K562 (cell line): ENCODE results near the gene PLXDC2. TPM values are rescaled to one million over a fixed set of nuclear protein-coding genes. Genes with fewer than 3 reads are reported as not detected.

Source experiments
- ATAC-seq: fragments of 200-7000 bp; cut with Tn5 transposase; 3 replicates; pipeline ENCODE4 v1.9.1; 2020; ENCODE audit warnings: moderate library complexity
- BruUV-seq: library from RNA; stranded (reverse); fragments of 400-500 nt; replicated peaks from 2 replicates; lab custom pipeline; 2021; lab: Mats Ljungman, UMichigan
- CTCF ChIA-PET: fragments of 300-600 bp; formaldehyde crosslinking; extraction: SDS; loops from one replicate; lab custom pipeline; 2021; ENCODE audit warnings: low intra/inter-chr PET ratio; lab: Yijun Ruan, JAX
- POLR2A ChIA-PET: fragments of 300-600, 350-650 bp; sonication (Branson Sonifier 250); formaldehyde crosslinking; extraction: SDS; loops from one replicate; lab custom pipeline; 2021; ENCODE audit warnings: antibody characterized with exemption, inconsistent platforms; lab: Yijun Ruan, JAX
- DNase-seq, 4 experiments: peaks; one replicate each; pipeline versions ENCODE4 v3.0.0 to v3.0.0-alpha.2; 2011 to 2018; ENCODE audit warnings: low spot score in 3 of 4, mixed read lengths in 3 of 4; ENCODE audit errors: extremely low read depth in 1 of 4
- FAIRE-seq: peaks from 2 replicates; lab custom pipeline; 2011; peaks lifted over from hg19 to GRCh38; lab: Jason Lieb, UNC
- H2AFZ ChIP-seq: 2 replicates; pipeline ENCODE4 v1.6.0; 2011; ENCODE audit warnings: low read depth, low read length, control low read depth, inconsistent platforms
- H3K27ac ChIP-seq: fragments of 200-600 bp; 3 replicates; pipeline ENCODE4 v1.8.0; 2011; ENCODE audit warnings: low read depth, mild to moderate bottlenecking, control low read depth, inconsistent platforms, low read length, moderate library complexity, mixed read lengths; ENCODE audit errors: extremely low read depth
- H3K27me3 ChIP-seq, 2 experiments: fragments of 300-600 bp in 1 of 2; 2 replicates in 1 of 2; 3 replicates in 1 of 2; pipeline versions ENCODE4 v1.6.0 to v1.8.0; 2011; ENCODE audit warnings: inconsistent platforms in 2 of 2, low read length in 2 of 2, mild to moderate bottlenecking in 1 of 2, mixed read lengths in 1 of 2, moderate library complexity in 1 of 2; ENCODE audit not compliant: control insufficient read depth in 2 of 2, insufficient read depth in 2 of 2
- H3K36me3 ChIP-seq: fragments of 300-600 bp; 3 replicates; pipeline ENCODE4 v1.8.0; 2011; ENCODE audit warnings: mild to moderate bottlenecking, low read length, inconsistent platforms; ENCODE audit not compliant: control insufficient read depth, insufficient read depth
- H3K4me1 ChIP-seq, 2 experiments: fragments of 200-600 bp in 1 of 2; replicated peaks in 1 of 2; 2 replicates in 1 of 2; 3 replicates in 1 of 2; pipeline versions ENCODE4 v1.5.1 to v1.8.0; 2011; ENCODE audit warnings: inconsistent platforms in 2 of 2, low read length in 2 of 2, mild to moderate bottlenecking in 1 of 2, mixed read lengths in 1 of 2, moderate library complexity in 1 of 2; ENCODE audit not compliant: control insufficient read depth in 2 of 2, insufficient read depth in 2 of 2
- H3K4me2 ChIP-seq: 2 replicates; pipeline ENCODE4 v1.6.1; 2011; ENCODE audit warnings: low read length, control low read depth, inconsistent platforms, mixed read lengths; ENCODE audit not compliant: insufficient read depth
- H3K4me3 ChIP-seq: fragments of 200-600 bp; sonication (generic), shearing (Covaris generic); 2 replicates; pipeline ENCODE4 v1.5.1; 2016; ENCODE audit warnings: control low read depth, inconsistent platforms
- H3K79me2 ChIP-seq: fragments of 200-600 bp; 3 replicates; pipeline ENCODE4 v1.8.0; 2011; ENCODE audit warnings: low read length, inconsistent platforms; ENCODE audit not compliant: control insufficient read depth, insufficient read depth
- H3K9ac ChIP-seq, 2 experiments: 2 replicates each; pipeline versions ENCODE4 v1.6.0 to v1.6.1; 2011; ENCODE audit warnings: low read depth in 2 of 2, low read length in 2 of 2, control low read depth in 1 of 2, inconsistent platforms in 1 of 2, mild to moderate bottlenecking in 1 of 2, mixed read lengths in 1 of 2; ENCODE audit not compliant: insufficient read depth in 1 of 2
- H3K9me1 ChIP-seq: one replicate; pipeline ENCODE4 v1.6.0; 2011; ENCODE audit warnings: inconsistent platforms, mild to moderate bottlenecking, low read length, moderate library complexity; ENCODE audit not compliant: control insufficient read depth, insufficient read depth
- H3K9me3 ChIP-seq: replicated peaks from 2 replicates; pipeline ENCODE4 v1.5.1; 2011; ENCODE audit warnings: low read depth, low read length, inconsistent platforms; ENCODE audit not compliant: control insufficient read depth, insufficient read depth
- H4K20me1 ChIP-seq: replicated peaks from 2 replicates; pipeline ENCODE4 v1.6.1; 2011; ENCODE audit warnings: low read length, inconsistent platforms, mixed read lengths; ENCODE audit not compliant: control insufficient read depth, insufficient read depth
- ARID1B ChIP-seq: fragments of 450-650 bp; IDR thresholded peaks from 2 replicates; pipeline ENCODE4 v1.6.1; 2016; ENCODE audit warnings: antibody characterized with exemption, mild to moderate bottlenecking, inconsistent platforms
- EHMT2 ChIP-seq: fragments of 450-650 bp; IDR thresholded peaks from 2 replicates; pipeline ENCODE4 v1.6.1; 2018; ENCODE audit warnings: antibody characterized with exemption
- GABPB2 ChIP-seq: fragments of 250-450 bp; sonication (Bioruptor Pico); conservative IDR thresholded peaks from 2 replicates; pipeline ENCODE4 v1.5.1; 2021; ENCODE audit warnings: mild to moderate bottlenecking
- HNRNPUL1 ChIP-seq: fragments of 200-400 bp; formaldehyde crosslinking; IDR thresholded peaks from 2 replicates; pipeline ENCODE4 v1.6.1; 2017; ENCODE audit warnings: low read length
- KAT7 ChIP-seq: sonication (generic); formaldehyde crosslinking; IDR thresholded peaks from 2 replicates; pipeline ENCODE4 v1.8.0; 2022; ENCODE audit warnings: missing genetic modification reagents, mild to moderate bottlenecking, borderline replicate concordance
- MTA1 ChIP-seq: fragments of 450-650 bp; IDR thresholded peaks from 2 replicates; pipeline ENCODE4 v1.6.1; 2017; ENCODE audit warnings: borderline replicate concordance
- NR2F6 ChIP-seq: fragments of 450-650 bp; formaldehyde crosslinking; IDR thresholded peaks from 2 replicates; pipeline ENCODE4 v1.4.0; 2020; ENCODE audit warnings: mild to moderate bottlenecking
- PHB ChIP-seq: fragments of 250-450 bp; sonication (Bioruptor Pico); IDR thresholded peaks from 2 replicates; pipeline ENCODE4 v1.5.0; 2021
- RCOR1 ChIP-seq, 2 experiments: IDR thresholded peaks; 2 replicates each; pipeline ENCODE4 v1.6.1; 2012; ENCODE audit warnings: low read depth in 2 of 2, low read length in 2 of 2, borderline replicate concordance in 1 of 2, improper control_type of control experiment in 1 of 2
- ZNF324 ChIP-seq: fragments of 250-450 bp; sonication (Bioruptor Pico); IDR thresholded peaks from 2 replicates; pipeline ENCODE4 v1.4.0; 2020; ENCODE audit warnings: mild to moderate bottlenecking
- ZNF586 ChIP-seq: fragments of 450-650 bp; formaldehyde crosslinking; conservative IDR thresholded peaks from 2 replicates; pipeline ENCODE4 v1.4.0; 2020; ENCODE audit warnings: mild to moderate bottlenecking, moderate library complexity
- ZNF764 ChIP-seq: fragments of 250-450 bp; sonication (Bioruptor Pico); IDR thresholded peaks from 2 replicates; pipeline ENCODE4 v1.4.0; 2020; ENCODE audit warnings: low read depth, mild to moderate bottlenecking, moderate library complexity
- WGBS: fragments of 100-300 bp; shearing (Covaris generic); methylation state at CpG from one replicate; pipeline ENCODE4 v1.1.6; 2016; ENCODE audit warnings: low coverage, mixed read lengths; ENCODE audit not compliant: insufficient coverage; ENCODE audit errors: missing lambda C conversion rate; 5-methylcytosine and 5-hydroxymethylcytosine counted together
- in situ Hi-C: fragments of 300-500 bp; cut with MboI; formaldehyde crosslinking; loops from 4 replicates; pipeline ENCODE4 v1.15.0; 2018; ENCODE audit warnings: inconsistent platforms, mixed read lengths
- intact Hi-C: fragments of 100-400 bp; cut with micrococcal nuclease; formaldehyde crosslinking; loops from 2 replicates; pipeline ENCODE4 v1.14.2; 2022
- polyA plus RNA-seq, 8 experiments: library from polyadenylated mRNA; depleted of rRNA in 4 of 8; stranded (reverse) in 5 of 8; unstranded in 3 of 8; fragments of >200 nt; fragmentation: Nextera tagmentation in 2 of 8; fragmentation: Illumina TruSeq in 1 of 8; extraction: Ambion mirVana in 2 of 8; extraction: Trizol in 1 of 8; gene quantifications; 2 replicates each; pipeline versions ENCODE4 v1.2.1 to v1.2.3, GENCODE V29; 2011 to 2014; ENCODE audit warnings: inconsistent platforms in 1 of 8, missing spikeins in 1 of 8
- total RNA-seq, 7 experiments: library from RNA; depleted of rRNA in 6 of 7; stranded (reverse); fragments of >200 nt in 6 of 7; fragmentation: Illumina TruSeq in 2 of 7; extraction: Trizol in 2 of 7; gene quantifications; 2 replicates each; pipeline versions ENCODE4 v1.2.1 to v1.2.3, GENCODE V29; 2011 to 2021; ENCODE audit warnings: low replicate concordance in 1 of 7
- TF ChIP-seq, protein P1 (sequence below), 2 experiments: fragments of 450-650 bp in 1 of 2; sonication (generic) in 1 of 2; formaldehyde crosslinking; conservative IDR thresholded peaks; 2 replicates each; pipeline versions ENCODE4 v1.4.0 to v1.8.1; 2020 to 2022; ENCODE audit warnings: mild to moderate bottlenecking in 1 of 2, missing genetic modification reagents in 1 of 2
- TF ChIP-seq, protein P2 (sequence below): fragments of 450-650 bp; IDR thresholded peaks from 2 replicates; pipeline ENCODE4 v1.6.1; 2016; ENCODE audit warnings: low read depth, mild to moderate bottlenecking, moderate library complexity

PLXDC2 gene
- total and polyA plus RNA-seq, 9 of the 15 experiments (the other 6 are each of a cell fraction or from before 2014, with no cell fraction given) = 0.01 to 0.33 (median 0.10) TPM; not detected in 3

DNA sequence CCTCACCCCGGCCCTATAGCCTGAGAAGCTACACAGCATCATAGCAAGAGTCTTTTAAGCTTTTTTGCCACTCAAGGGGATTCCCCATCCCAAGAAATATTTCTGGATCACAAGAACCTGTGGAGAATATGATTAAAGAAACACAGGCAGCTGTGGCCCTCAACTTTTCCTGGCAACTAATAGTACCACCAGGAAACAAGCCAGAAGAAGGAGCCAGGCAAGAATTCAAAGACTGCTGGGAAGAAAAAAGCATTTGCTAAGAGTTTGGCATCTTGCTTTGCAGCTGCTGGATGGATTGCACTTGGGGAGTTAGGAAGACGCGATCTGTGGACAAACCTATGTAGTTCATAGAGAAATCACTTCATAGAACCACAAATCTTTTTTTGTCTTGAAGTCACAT, 437.8 kb downstream of the PLXDC2 start:
- H3K27ac ChIP-seq = no peak overlapping the region
- H3K4me2 ChIP-seq = no peak overlapping the region
- no peaks in the 10 kb centered on the region for H3K36me3 ChIP-seq
- in situ Hi-C loops (no loop called here), intact Hi-C loops (no loop called here)
- DNase-seq = no peak
- POLR2A ChIA-PET = no interaction called here
- BruUV-seq = no TSS peak
- H3K9me1 ChIP-seq = no peaks in the 10 kb centered on the region
- ATAC-seq = no peak
- CTCF ChIA-PET = no interaction called here
- no peaks in the 10 kb centered on the region for H4K20me1 ChIP-seq
- H3K27me3 ChIP-seq = no peaks in the 10 kb centered on the region
- no peak overlapping the region for H3K9ac ChIP-seq
- no peak overlapping the region for H2AFZ ChIP-seq
- WGBS = 0% methylated on average over 3 of the region's 3 CpGs
- no peak for TF ChIP-seq ARID1B
- TF ChIP-seq ZNF586 (CRISPR knock-in tag) = no peak
- no peak for TF ChIP-seq GABPB2 (CRISPR knock-in tag)
- TF ChIP-seq, protein P1, sequence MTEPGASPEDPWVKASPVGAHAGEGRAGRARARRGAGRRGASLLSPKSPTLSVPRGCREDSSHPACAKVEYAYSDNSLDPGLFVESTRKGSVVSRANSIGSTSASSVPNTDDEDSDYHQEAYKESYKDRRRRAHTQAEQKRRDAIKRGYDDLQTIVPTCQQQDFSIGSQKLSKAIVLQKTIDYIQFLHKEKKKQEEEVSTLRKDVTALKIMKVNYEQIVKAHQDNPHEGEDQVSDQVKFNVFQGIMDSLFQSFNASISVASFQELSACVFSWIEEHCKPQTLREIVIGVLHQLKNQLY (CRISPR knock-in tag; conservative IDR thresholded peaks at IDR 0.05) = no peak
- TF ChIP-seq, protein P2, sequence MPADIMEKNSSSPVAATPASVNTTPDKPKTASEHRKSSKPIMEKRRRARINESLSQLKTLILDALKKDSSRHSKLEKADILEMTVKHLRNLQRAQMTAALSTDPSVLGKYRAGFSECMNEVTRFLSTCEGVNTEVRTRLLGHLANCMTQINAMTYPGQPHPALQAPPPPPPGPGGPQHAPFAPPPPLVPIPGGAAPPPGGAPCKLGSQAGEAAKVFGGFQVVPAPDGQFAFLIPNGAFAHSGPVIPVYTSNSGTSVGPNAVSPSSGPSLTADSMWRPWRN = no peak
- TF ChIP-seq KAT7 (CRISPR knock-in tag) = no peak
- TF ChIP-seq EHMT2 = no peak
- TF ChIP-seq RCOR1 (IDR thresholded peaks at IDR 0.05; ENCODE audit: borderline replicate concordance in 1 of 2, low read depth in 2 of 2, low read length in 2 of 2) = no peak
- TF ChIP-seq HNRNPUL1 = no peak
- no peak for TF ChIP-seq PHB (CRISPR knock-in tag)
- no peak for TF ChIP-seq ZNF764 (CRISPR knock-in tag)
- no peak for TF ChIP-seq NR2F6 (CRISPR knock-in tag)
- TF ChIP-seq ZNF324 (CRISPR knock-in tag) = no peak
- TF ChIP-seq MTA1 = no peak
- H3K79me2 ChIP-seq = no peaks in the 10 kb centered on the region
- no peak overlapping the region for H3K4me3 ChIP-seq
- no peaks in the 10 kb centered on the region for H3K4me1 ChIP-seq
- FAIRE-seq = no peak
- H3K9me3 ChIP-seq = no peaks in the 10 kb centered on the region
